ENCODE data around the gene CNPY1. TPM values are rescaled to one million over a fixed set of nuclear protein-coding genes. Genes with fewer than 3 reads are reported as not detected.

The CNPY1 gene
- total and polyA plus RNA-seq, 2 of the 8 experiments (the other 6 are each of a cell fraction or from before 2014, with no cell fraction given), result not detected

- Histone ChIP-seq H3K18ac (ENCODE audit: extremely low read depth, low read length) (no peak overlapping the region), H4K91ac (replicated peaks; ENCODE audit: insufficient read length, low read length) (no peak overlapping the region), H4K8ac (ENCODE audit: extremely low read depth, insufficient read depth, low read length) (no peak overlapping the region), H3K27ac (ENCODE audit: low read depth, low read length) (no peak overlapping the region), H3K79me1 (ENCODE audit: low read depth, low read length) (no peaks in the 10 kb centered on the region), H3K14ac (ENCODE audit: insufficient read length) (no peak overlapping the region), H3K27me3 (replicated peaks in 1 of 4; ENCODE audit: control insufficient read depth in 3 of 4, extremely low read depth in 1 of 4, insufficient read depth in 3 of 4, low read length in 3 of 4) (0 out of 7 replicates have a peak, but pooled peaks cover 0 to 2% (median 0%) of the 10 kb centered on the region in 4 experiments), H3K4me3 (ENCODE audit: extremely low read depth in 1 of 4, insufficient read depth in 2 of 4, low read depth in 3 of 4, low read length in 4 of 4) (no peak overlapping the region), H2BK5ac (ENCODE audit: low read depth, low read length) (no peak overlapping the region), H3K23me2 (ENCODE audit: low read depth, low read length) (peaks cover 3% of the 10 kb centered on the region; the same call in 1 of the 2 replicates), H3K56ac (replicated peaks; ENCODE audit: insufficient read length, low read depth, low read length) (no peak overlapping the region), H3K4ac (replicated peaks; ENCODE audit: insufficient read length, low read depth, low read length) (no peak overlapping the region), H3K23ac (ENCODE audit: insufficient read length) (peak overlapping the region; percentile 33), H3K9me3 (ENCODE audit: insufficient read depth in 2 of 2, low read depth in 1 of 2, low read length in 1 of 2) (no peaks in the 10 kb centered on the region), H4K20me1 (replicated peaks in 1 of 2; ENCODE audit: control insufficient read depth in 1 of 2, insufficient read depth in 2 of 2, low read length in 2 of 2) (no peaks in the 10 kb centered on the region), H2BK20ac (ENCODE audit: low read length) (no peak overlapping the region), H2BK15ac (ENCODE audit: low read length) (no peak overlapping the region), H3K36me3 (ENCODE audit: control insufficient read depth in 2 of 4, insufficient read depth in 4 of 4, low read length in 3 of 4) (no peaks in the 10 kb centered on the region), H3K4me2 (ENCODE audit: insufficient read depth in 1 of 2, low read depth in 2 of 2, low read length in 2 of 2) (no peak overlapping the region), H3K4me1 (replicated peaks in 1 of 4; ENCODE audit: control insufficient read depth in 3 of 4, insufficient read depth in 4 of 4, low read length in 3 of 4) (peaks cover 0 to 3% (median 1%) of the 10 kb centered on the region in 4 experiments; a peak in 2 of 7 replicates), H2AFZ (ENCODE audit: low read length) (no peak overlapping the region), H4K5ac (ENCODE audit: insufficient read length, low read depth, low read length) (no peak overlapping the region), H2BK120ac (replicated peaks; ENCODE audit: low read depth, low read length) (no peak overlapping the region), H2AK5ac (ENCODE audit: low read depth, low read length) (no peak overlapping the region), H3K79me2 (ENCODE audit: control insufficient read depth in 1 of 2, insufficient read depth in 2 of 2, low read length in 2 of 2) (no peaks in the 10 kb centered on the region), H2BK12ac (ENCODE audit: low read depth, low read length) (no peak overlapping the region), H3K9ac (replicated peaks in 1 of 4; ENCODE audit: extremely low read depth in 1 of 4, low read depth in 3 of 4, low read length in 3 of 4) (no peak overlapping the region)
- TF ChIP-seq RNF2 (IDR thresholded peaks at IDR 0.05; ENCODE audit: borderline replicate concordance, low read depth, low read length, missing control alignments, poor library complexity, severe bottlenecking) (no peak), RFX5 (IDR thresholded peaks at IDR 0.05; ENCODE audit: borderline replicate concordance, low read depth, low read length) (no peak), BRCA1 (IDR thresholded peaks at IDR 0.05; ENCODE audit: low read depth, low read length) (no peak), SIN3A (conservative IDR thresholded peaks at IDR 0.05 in 1 of 2, IDR thresholded peaks at IDR 0.05 in 1 of 2; ENCODE audit: low read depth in 1 of 2, low read length in 2 of 2) (no peak), PHF8 (conservative IDR thresholded peaks at IDR 0.05; ENCODE audit: low read depth, low read length) (no peak), SIRT6 (IDR thresholded peaks at IDR 0.05; ENCODE audit: low read length) (no peak), CBX5 (IDR thresholded peaks at IDR 0.05; ENCODE audit: low read depth, low read length) (no peak)
- CTCF ChIA-PET (ENCODE audit: partially characterized antibody), result interaction anchor here (1.2 kb wide), 1 partner anchor 186 kb away, joined by 3 read pairs; no protein-coding TSS in a partner anchor
- no peak for FAIRE-seq
- WGBS, 2 experiments (ENCODE audit: extremely low coverage in 1 of 2, insufficient coverage in 1 of 2, insufficient read length in 1 of 2, insufficient replicate concordance in 2 of 2, low coverage in 1 of 2, low lambda C conversion rate in 2 of 2, missing lambda C conversion rate in 1 of 2), result 80% methylated on average over 9 of the region's 9 CpGs; no CpG with 5 or more reads in 1 of the 2 experiments
- POLR2A ChIA-PET (ENCODE audit: partially characterized antibody), result no interaction called here
- DNase-seq (ENCODE audit: low read depth in 1 of 2, low spot score in 2 of 2), result no peak
Observed at GRCh38 chr7:155581954-155582353, 35.6 kb upstream of the CNPY1 start.

All from H1 (cell line).